ENCODE results near the gene OTOP3. TPM values are rescaled to one million over a fixed set of nuclear protein-coding genes. Genes with fewer than 3 reads are reported as not detected.

The OTOP3 gene, protein sequence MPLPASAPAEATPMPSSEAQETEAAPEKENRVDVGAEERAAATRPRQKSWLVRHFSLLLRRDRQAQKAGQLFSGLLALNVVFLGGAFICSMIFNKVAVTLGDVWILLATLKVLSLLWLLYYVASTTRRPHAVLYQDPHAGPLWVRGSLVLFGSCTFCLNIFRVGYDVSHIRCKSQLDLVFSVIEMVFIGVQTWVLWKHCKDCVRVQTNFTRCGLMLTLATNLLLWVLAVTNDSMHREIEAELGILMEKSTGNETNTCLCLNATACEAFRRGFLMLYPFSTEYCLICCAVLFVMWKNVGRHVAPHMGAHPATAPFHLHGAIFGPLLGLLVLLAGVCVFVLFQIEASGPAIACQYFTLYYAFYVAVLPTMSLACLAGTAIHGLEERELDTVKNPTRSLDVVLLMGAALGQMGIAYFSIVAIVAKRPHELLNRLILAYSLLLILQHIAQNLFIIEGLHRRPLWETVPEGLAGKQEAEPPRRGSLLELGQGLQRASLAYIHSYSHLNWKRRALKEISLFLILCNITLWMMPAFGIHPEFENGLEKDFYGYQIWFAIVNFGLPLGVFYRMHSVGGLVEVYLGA
- not detected in 2 replicates for total RNA-seq

DNA sequence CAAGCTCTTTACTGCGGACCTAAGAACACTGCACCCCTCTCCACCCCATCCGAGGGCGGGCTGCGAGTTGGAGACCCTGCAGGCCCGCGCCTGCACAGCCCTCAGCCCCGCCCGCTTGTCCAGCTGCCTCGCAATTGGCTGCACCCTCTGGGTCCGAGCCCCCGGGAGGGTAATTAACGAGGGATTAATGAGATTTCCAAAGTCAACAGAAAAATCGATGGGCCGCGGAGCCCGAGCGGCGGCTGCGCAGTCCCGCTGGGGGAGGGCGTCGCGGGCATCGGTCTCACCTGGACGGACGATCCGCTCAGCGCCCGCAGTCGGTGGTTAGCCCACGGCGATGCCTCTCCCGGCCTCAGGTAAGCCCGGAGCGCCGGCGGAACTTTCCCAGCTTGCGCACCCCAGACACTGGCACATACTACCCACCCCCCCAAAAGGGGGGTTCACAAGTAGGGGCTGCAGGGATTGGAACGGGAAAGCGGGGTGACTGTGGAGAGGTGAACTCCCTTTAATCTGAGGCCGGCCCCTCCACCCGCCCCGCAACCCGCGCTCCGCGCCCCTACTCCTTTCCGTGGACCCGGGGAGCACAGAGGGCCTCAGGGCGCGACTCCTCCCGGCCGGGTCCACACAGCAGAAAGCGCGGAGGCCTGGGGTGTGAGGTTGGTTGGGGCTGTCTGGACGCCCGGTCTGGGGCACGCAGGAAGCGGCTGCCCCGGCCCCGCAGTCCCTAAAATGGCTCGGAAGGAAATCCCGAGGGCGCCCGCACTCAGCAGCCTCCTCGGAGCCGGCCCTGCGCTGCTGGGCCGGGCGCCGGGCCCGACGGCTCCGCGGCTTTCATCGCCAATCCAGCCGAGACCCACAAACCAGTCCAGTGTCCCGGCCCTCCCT, at the start of gene OTOP3:
TSS of gene OTOP3 (plus strand) at position 314 of the 885 bp plus-strand sequence. CDS start at position 338, 24 bp downstream.

DNA sequence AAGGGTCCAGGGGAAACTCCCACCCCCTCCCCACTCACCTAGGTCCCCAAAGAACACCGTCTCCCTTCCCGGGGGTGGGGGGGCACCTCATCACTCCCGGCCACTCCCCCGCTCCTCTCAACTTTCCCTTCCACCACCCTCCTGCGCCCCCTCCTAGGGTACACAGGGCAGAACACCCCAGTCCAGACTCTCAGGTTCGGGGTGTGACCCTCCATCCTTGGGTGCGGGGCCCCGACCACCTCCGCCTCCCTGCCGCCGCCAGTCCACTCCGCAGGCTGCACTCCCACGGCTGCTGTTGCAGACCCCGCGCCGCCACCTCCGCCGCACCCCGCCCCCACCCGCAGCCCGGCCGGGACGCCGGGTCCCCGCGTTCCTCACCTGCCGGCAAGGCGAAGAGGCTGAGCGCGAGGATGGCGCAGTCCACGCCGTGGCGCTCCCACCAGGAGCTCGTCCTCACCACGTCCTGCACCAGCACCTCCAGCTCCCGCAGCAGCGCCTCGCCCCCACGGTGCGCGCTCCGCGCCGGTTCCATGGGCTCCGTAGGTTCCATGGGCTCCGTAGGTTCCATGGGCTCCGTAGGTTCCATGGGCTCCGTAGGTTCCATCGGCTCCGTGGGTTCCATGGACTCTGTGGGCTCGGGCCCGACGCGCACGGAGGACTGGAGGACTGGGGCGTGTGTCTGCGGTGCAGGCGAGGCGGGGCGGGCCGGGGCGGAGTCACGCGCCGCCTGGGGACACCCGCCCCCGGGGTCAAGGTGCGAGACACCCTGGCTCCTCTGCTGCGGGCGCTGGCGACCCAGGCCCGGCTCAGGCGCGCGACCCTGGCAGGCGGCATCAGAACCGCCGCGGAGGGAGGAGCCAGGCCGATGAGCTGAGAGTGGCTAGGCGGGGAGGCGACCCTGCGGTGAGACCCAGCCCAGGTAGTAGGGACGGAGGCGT, 42.5 kb upstream of the OTOP3 start, which contains the start of gene FADS6:
TSS of gene FADS6 (minus strand) at position 660 of the 938 bp plus-strand sequence. CDS start at position 622, 38 bp downstream.

DNA sequence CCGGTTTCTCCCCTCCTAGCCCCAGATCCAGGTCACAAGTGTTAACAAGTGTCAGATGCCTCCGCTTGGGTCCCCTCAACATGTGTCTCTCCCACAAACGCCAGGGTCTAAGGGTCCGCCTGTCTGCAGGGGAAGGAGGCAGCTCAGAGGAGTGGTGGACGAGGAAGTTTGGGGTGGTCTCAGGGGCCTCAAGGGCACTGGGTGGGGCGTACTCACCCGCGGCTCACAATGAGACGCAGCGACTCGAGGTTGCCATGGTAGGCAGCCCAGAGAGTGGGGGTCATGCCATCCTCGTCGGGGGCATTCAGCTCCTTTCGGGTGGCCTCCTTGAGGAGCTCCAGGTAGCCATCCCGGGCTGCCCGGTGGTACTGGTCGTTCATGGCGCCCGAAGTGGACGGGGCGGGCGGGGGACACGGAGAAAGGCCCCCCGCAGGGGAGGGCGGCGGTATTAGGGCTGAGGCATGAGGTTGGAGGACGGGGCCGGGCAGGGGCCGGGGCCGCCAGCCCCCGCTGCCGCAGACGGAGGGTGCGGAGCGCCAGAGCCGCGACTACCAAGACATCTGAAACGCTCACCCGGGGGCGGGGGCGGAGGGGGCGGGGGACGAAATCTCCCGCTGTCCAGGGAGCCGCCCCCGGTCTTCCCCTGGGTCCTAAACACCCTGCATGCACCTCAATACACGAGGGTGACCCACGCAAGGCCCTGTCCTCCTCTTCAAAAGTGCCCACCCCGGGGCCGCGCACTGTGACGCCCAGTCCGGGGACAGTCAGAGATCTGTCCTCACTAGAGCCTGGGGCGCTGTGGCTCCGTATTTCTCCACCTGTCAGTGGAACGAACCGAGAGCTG, 12.8 kb upstream of the OTOP3 start, which contains the start of gene USH1G:
TSS of gene USH1G (minus strand) at position 562 of the 844 bp plus-strand sequence. CDS start at position 380, 182 bp downstream.

DNA sequence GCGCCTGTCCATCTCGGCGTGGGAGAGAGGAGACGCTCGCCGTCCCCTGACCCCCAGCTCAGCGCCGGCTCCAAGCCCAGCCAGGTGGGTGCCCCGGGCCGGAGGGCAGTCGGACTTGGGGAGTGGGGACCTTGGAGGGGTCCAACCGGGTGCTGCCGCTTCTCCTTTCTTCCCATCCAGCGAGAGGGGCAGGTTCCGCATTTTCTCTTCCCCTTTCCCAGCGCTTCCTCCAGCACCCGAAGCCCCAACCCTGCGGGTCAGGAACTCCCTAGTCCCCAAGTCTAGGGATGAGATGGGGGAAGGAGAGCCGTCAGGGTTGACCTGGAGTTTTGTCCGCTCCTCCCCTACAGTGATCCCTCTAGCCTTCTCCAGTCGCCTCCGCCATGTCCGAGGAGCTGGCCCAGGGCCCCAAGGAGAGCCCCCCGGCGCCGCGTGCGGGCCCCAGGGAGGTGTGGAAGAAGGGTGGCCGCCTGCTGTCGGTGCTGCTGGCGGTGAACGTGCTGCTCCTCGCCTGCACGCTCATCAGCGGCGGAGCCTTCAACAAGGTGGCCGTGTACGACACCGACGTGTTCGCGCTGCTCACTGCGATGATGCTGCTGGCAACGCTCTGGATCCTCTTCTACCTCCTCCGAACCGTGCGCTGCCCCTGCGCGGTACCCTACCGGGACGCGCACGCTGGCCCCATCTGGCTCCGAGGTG, 11.3 kb upstream of the OTOP3 start, which contains the start of gene OTOP2:
TSS of gene OTOP2 (plus strand) at position 24 of the 699 bp plus-strand sequence. CDS start at position 384, 360 bp downstream.

DNA sequence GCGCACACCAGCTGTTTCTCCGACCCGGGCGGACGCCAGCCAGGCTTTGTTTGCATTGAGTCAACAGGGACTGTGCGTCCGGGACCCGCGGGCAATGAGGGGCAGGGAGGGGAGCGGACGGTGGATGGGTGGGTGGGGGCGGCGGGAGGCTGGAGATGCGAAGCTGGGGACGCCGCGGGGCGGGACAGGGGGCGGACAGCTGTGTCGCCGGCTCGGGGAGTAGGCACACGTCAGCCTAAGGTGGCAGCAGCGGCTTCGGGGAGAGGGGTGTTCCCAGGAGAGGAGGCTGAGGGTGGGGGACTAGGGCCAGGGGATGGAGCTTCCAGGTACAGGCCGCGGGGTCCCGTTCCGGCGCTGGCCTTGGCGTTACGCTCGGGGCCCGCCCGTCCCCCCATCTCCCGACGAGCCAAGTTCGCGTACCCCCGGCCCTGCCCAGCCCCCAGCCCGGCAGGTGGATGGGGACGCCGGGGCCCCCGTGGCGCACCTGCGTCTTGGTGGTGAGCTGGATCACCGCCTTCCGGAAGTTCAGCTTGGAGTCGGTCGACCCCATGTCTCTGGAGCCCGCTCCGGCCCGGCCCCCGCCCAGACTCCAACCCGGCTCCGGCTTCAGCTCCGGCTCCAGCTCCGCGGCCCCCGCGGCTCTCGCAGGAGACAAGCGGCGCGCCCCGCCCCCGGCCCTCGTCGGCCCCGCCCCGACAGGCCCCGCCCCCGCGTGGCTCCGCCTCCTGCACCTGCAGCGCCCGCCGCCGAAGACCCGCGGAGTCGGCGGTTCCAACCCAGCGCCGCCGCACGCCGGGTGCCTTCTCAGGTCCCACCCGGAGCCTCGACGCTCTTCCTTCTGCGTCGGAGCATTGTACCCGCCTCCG, 36.6 kb downstream of the OTOP3 start, which contains the start of gene HID1:
TSS of gene HID1 (minus strand) at position 653 of the 866 bp plus-strand sequence. CDS start at position 550, 103 bp downstream.

DNA sequence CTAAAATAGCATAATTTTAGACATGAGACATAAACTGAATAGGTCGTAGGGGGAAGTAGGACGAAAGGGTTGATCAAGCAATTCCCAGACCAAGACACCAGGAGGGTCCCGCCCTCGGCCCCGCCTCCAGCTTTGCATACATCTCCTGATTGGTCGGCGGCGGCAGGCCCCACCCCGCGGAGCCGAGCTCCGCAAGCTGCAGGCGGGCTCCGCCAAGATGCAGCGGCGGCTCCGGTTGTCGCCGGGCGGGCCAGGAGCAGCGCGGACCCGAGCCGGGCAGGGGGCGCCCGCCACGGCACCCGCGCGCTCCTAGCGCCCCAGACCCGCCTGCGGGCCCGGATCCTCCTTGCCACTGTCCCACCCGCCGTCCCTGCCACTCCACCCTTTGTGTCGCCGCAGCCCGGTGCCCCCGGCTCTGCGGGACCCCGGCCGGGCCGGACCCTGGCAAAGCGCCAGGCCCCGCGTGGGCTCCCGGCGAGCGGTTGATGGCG, 51.8 kb downstream of the OTOP3 start, which contains the start of gene CDR2L:
TSS of gene CDR2L (plus strand) at position 215 of the 491 bp plus-strand sequence. CDS start 412 bp downstream, outside the sequence.

Other genes with a start within 250 kb of the OTOP3 start
- not detected in 2 replicates for gene CD300LF, start 223.0 kb upstream of the OTOP3 start, total RNA-seq
- gene RAB37, start 198.6 kb upstream of the OTOP3 start, total RNA-seq: 0.49 and 0.85 TPM in 2 replicates
- gene NHERF1, start 187.3 kb upstream of the OTOP3 start, total RNA-seq: 15.4 and 23.3 TPM in 2 replicates
- gene NAT9, start 159.6 kb upstream of the OTOP3 start, total RNA-seq: 39.3 and 42.5 TPM in 2 replicates
- 0.12 and 0.16 TPM in 2 replicates for gene GRIN2C, start 76.0 kb upstream of the OTOP3 start, total RNA-seq
- gene FDXR, start 62.9 kb upstream of the OTOP3 start, total RNA-seq: 14.1 and 26.0 TPM in 2 replicates
- gene FADS6, start 42.3 kb upstream of the OTOP3 start, total RNA-seq: not detected in 2 replicates
- not detected in 2 replicates for gene USH1G, start 12.6 kb upstream of the OTOP3 start, total RNA-seq
- gene OTOP2, start 11.6 kb upstream of the OTOP3 start, total RNA-seq: not detected in 2 replicates
- gene HID1, start 36.9 kb downstream of the OTOP3 start, total RNA-seq: 0.16 and 0.61 TPM in 2 replicates
- gene CDR2L, start 51.7 kb downstream of the OTOP3 start, total RNA-seq: 29.3 and 30.5 TPM in 2 replicates
- gene MRPL58, start 76.8 kb downstream of the OTOP3 start, total RNA-seq: 14.8 and 24.9 TPM in 2 replicates
- 175 TPM in 2 replicates for gene ATP5PD, start 111.1 kb downstream of the OTOP3 start, total RNA-seq
- 24.5 and 25.3 TPM in 2 replicates for gene KCTD2, start 111.3 kb downstream of the OTOP3 start, total RNA-seq
- 28.1 and 33.5 TPM in 2 replicates for gene SLC16A5, start 152.1 kb downstream of the OTOP3 start, total RNA-seq
- 1.8 and 3.2 TPM in 2 replicates for gene ARMC7, start 174.1 kb downstream of the OTOP3 start, total RNA-seq
- 52.0 and 54.2 TPM in 2 replicates for gene NT5C, start 195.8 kb downstream of the OTOP3 start, total RNA-seq
- gene JPT1, start 218.6 kb downstream of the OTOP3 start, total RNA-seq: 67.5 and 75.2 TPM in 2 replicates
- 62.1 and 72.7 TPM in 2 replicates for gene SUMO2, start 247.1 kb downstream of the OTOP3 start, total RNA-seq